GM04503 (cell line): ENCODE results near the gene SRXN1.
"Not testable (repeated sequence)": the region's sequence is repeated elsewhere in the genome, so short reads cannot be mapped to it uniquely, and the experiment has no call there.

ENCODE experiments used
- DNase-seq: peaks from one replicate; pipeline ENCODE4 v3.0.0-alpha.2; 2012; ENCODE audit warnings: low read depth

The SRXN1 gene

GRCh38 chr20:653110-653589 lies at the start of gene SRXN1:
Gene SRXN1 (minus strand): TSS chr20:653200. CDS start chr20:653185, 15 bp downstream.
- peak; percentile 46 for DNase-seq

GRCh38 chr20:701401-702129 lies 48.6 kb upstream of the SRXN1 start:
- DNase-seq: no peak

GRCh38 chr20:699811-700338 lies 46.9 kb upstream of the SRXN1 start:
- DNase-seq: no peak

- no peak for DNase-seq
These were observed 46.3 kb upstream of the SRXN1 start for GRCh38 chr20:699342-699741.

- DNase-seq: no peak
These were observed 45.3 kb upstream of the SRXN1 start for GRCh38 chr20:698276-698675.

- no peak for DNase-seq
These were observed 44.8 kb upstream of the SRXN1 start for GRCh38 chr20:697826-698225.

- no peak for DNase-seq
These were observed 42.3 kb upstream of the SRXN1 start for GRCh38 chr20:695165-695866.

- DNase-seq: no peak
These were observed 41.5 kb upstream of the SRXN1 start for GRCh38 chr20:694496-694895.

- DNase-seq: not testable (repeated sequence)
These were observed 40.8 kb upstream of the SRXN1 start for GRCh38 chr20:693786-694185.

- no peak for DNase-seq
These were observed 39.0 kb upstream of the SRXN1 start for GRCh38 chr20:692044-692443.

GRCh38 chr20:689947-690346 lies 36.9 kb upstream of the SRXN1 start:
- no peak for DNase-seq

GRCh38 chr20:689348-689747 lies 36.3 kb upstream of the SRXN1 start:
- no peak for DNase-seq

GRCh38 chr20:688809-689212 lies 35.8 kb upstream of the SRXN1 start:
- no peak for DNase-seq

GRCh38 chr20:687468-688203 lies 34.6 kb upstream of the SRXN1 start:
- DNase-seq: no peak

GRCh38 chr20:684676-685319 lies 31.8 kb upstream of the SRXN1 start:
- DNase-seq: no peak

GRCh38 chr20:682123-682522 lies 29.1 kb upstream of the SRXN1 start:
- no peak for DNase-seq

- no peak for DNase-seq
These were observed 27.7 kb upstream of the SRXN1 start for GRCh38 chr20:680638-681187.

GRCh38 chr20:677957-678356 lies 25.0 kb upstream of the SRXN1 start:
- no peak for DNase-seq

GRCh38 chr20:676967-677366 lies 24.0 kb upstream of the SRXN1 start:
- no peak for DNase-seq

- no peak for DNase-seq
These were observed 23.4 kb upstream of the SRXN1 start for GRCh38 chr20:676315-676937.
